ENCODE data around the gene GK2.

DNA sequence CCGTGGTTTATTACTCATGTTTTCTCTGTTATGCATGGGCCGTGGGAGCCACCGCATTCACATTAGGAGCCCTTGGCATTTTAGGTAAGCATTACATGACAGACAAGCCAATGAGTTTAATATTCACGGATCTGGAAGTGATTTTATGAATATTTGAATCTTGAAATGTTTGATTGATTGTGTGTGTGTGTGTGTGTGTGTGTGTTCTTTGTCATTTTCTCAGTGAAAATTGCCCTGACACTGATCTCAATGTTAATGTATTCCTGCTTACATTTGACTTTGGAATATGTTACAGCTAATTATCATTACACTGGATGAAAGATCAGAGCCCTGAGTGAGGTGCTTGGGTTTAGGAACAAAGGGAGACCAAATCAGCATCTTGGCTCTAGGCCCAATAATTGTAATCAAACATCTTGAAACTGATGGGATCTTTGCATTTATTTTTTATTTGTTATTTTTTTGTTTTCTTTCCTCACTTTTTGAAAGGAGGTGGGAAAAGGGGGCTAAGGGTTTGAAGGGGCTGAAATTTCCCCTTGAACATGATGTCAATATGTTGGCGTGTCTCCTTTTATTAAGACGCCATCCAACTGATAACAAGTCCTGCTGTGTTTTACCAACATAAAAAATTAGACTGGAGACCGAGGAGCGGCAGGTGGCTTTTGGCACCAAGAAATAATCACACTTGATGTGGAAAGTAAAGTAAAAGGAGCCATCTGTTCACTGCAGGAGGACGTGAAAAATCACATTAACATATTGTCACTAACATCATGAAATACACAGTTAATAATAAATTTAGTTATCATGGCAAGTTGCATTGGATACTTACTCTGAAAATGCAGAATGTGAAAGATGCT lies 5.2 kb upstream of the GK2 start:
- TF ChIP-seq, protein P1, sequence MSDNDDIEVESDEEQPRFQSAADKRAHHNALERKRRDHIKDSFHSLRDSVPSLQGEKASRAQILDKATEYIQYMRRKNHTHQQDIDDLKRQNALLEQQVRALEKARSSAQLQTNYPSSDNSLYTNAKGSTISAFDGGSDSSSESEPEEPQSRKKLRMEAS (IDR thresholded peaks at IDR 0.05; ENCODE audit: low read depth, low read length) = no peak
- TF ChIP-seq, protein P2, sequence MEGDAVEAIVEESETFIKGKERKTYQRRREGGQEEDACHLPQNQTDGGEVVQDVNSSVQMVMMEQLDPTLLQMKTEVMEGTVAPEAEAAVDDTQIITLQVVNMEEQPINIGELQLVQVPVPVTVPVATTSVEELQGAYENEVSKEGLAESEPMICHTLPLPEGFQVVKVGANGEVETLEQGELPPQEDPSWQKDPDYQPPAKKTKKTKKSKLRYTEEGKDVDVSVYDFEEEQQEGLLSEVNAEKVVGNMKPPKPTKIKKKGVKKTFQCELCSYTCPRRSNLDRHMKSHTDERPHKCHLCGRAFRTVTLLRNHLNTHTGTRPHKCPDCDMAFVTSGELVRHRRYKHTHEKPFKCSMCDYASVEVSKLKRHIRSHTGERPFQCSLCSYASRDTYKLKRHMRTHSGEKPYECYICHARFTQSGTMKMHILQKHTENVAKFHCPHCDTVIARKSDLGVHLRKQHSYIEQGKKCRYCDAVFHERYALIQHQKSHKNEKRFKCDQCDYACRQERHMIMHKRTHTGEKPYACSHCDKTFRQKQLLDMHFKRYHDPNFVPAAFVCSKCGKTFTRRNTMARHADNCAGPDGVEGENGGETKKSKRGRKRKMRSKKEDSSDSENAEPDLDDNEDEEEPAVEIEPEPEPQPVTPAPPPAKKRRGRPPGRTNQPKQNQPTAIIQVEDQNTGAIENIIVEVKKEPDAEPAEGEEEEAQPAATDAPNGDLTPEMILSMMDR (IDR thresholded peaks at IDR 0.05; ENCODE audit: low read depth, low read length) = no peak
- no peak for TF ChIP-seq POLR2A (IDR thresholded peaks at IDR 0.05; ENCODE audit: extremely low read depth, insufficient read length)
- TF ChIP-seq MYC (IDR thresholded peaks at IDR 0.05; ENCODE audit: low read depth, low read length) = no peak
